SU-DHL-6 (cell line): ENCODE data around the gene MEF2D.

Source experiments
- EZH2phosphoT487 ChIP-seq: fragments of 200-600 bp; sonication (generic), shearing (Covaris generic); conservative IDR thresholded peaks from 2 replicates; pipeline ENCODE4 v1.6.1; 2018; ENCODE audit warnings: mild to moderate bottlenecking, antibody characterized with exemption, low read length, moderate library complexity, mixed read lengths
- TF ChIP-seq, protein P1 (sequence below): fragments of 200-600 bp; sonication (generic); IDR thresholded peaks from one replicate; pipeline ENCODE4 v1.5.1; 2017; ENCODE audit warnings: antibody characterized with exemption, mild to moderate bottlenecking, low read length, moderate library complexity; ENCODE audit not compliant: insufficient read depth, poor library complexity, severe bottlenecking

DNA sequence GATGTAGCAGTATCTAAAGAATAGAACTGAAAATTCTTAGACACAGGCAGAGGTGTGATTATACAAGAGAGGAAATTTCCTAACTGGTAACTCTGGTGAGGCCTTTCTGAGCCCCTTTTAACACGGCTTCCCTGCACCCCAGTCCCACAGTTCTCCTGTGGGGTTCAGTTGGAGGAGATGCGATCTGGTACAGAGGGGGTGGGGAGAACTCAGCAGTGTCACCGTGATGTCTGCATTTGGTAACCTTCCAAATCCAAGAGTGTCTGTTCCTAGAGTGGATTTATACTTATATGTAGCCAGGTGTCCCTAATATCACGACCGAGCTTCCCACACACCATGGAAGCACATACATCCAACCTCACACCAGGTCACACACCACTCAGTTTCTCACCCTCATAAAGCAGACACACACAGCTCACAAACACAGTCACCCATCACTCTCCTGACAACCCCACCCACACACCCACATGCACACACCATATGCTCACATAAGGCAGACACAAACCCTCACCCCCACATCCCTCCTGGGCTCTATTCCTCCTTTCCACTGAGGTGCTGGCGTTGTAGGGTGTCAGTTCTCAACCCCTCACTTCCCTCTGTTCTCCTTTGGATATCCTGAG lies 83.1 kb downstream of the MEF2D start:
- TF ChIP-seq, protein P1, sequence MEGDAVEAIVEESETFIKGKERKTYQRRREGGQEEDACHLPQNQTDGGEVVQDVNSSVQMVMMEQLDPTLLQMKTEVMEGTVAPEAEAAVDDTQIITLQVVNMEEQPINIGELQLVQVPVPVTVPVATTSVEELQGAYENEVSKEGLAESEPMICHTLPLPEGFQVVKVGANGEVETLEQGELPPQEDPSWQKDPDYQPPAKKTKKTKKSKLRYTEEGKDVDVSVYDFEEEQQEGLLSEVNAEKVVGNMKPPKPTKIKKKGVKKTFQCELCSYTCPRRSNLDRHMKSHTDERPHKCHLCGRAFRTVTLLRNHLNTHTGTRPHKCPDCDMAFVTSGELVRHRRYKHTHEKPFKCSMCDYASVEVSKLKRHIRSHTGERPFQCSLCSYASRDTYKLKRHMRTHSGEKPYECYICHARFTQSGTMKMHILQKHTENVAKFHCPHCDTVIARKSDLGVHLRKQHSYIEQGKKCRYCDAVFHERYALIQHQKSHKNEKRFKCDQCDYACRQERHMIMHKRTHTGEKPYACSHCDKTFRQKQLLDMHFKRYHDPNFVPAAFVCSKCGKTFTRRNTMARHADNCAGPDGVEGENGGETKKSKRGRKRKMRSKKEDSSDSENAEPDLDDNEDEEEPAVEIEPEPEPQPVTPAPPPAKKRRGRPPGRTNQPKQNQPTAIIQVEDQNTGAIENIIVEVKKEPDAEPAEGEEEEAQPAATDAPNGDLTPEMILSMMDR: no peak
- TF ChIP-seq EZH2phosphoT487: no peak
